Erythroblast (primary cell): ENCODE data around the gene KIF18B.

Experiments
- GATA1 ChIP-seq: IDR thresholded peaks from 2 replicates; pipeline ENCODE4 v1.6.1; 2011; ENCODE audit warnings: low read depth, mild to moderate bottlenecking, control low read depth, low read length, moderate library complexity
- POLR2A ChIP-seq: IDR thresholded peaks from 2 replicates; pipeline ENCODE4 v1.6.1; 2011; ENCODE audit warnings: mild to moderate bottlenecking, low read length

DNA sequence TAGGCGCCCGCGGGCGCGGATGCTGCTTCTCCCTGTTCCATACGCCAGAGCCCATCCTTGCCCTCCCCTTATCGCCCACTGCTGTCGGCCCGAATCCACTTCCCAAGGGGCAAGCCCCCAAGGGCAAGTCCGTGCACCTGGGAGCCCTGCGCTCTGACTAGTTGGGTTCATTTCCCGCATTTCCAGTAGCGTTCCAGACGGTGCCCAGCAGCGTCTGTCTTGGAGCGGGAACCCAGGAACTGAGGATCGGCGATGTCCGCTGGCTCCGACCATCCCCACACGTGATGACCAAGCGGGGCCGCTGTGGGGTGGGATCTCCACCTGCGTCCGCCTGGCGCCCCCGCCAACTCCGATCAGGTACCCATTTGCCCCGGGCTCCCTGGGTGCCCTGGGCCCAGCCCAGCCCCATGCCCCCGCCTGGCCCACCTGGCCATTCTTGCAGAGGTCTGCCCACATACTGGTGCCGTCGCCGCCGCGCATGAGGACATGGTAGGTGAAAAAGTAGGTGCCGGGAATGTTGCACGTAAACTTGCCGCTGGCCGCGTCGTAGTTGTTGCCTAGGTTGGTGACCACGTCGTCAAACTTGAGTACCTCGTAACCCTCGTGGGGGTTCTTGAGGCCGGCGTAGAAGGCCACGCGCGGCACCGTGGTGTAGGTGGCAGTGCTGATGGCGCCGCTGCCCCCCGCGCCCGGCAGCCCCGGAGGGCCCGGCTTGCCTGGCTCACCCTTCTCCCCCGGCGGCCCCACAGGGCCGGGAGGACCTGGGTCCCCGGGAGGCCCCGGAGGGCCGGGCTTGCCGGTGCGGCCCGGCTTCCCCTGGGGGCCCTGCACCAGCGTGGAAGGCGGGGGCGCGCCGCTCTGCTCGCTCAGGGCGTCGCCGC lies 19.7 kb upstream of the KIF18B start:
- TF ChIP-seq POLR2A (no peak), GATA1 (no peak)
